Measurements from ENCODE around the gene DIP2C.
A peak's percentile ranks its signal among the peaks of the same experiment; 100 is the strongest.
"Not testable (repeated sequence)": the region's sequence is repeated elsewhere in the genome, so short reads cannot be mapped to it uniquely, and the experiment has no call there.

The DIP2C gene

GRCh38 chr10:488081-488932, 201.2 kb downstream of the DIP2C start:
- DNase-seq = peak; percentile 35

GRCh38 chr10:486666-487322, 202.7 kb downstream of the DIP2C start:
- DNase-seq = peak; percentile 29

GRCh38 chr10:486206-486605, 203.3 kb downstream of the DIP2C start:
- no peak for DNase-seq

GRCh38 chr10:485776-486175, 203.7 kb downstream of the DIP2C start:
- DNase-seq = peak; percentile 7

- peak; percentile 47 for DNase-seq
Measured at GRCh38 chr10:484925-485661, 204.4 kb downstream of the DIP2C start.

GRCh38 chr10:484441-484924, 205.0 kb downstream of the DIP2C start:
- peak; percentile 51 for DNase-seq

GRCh38 chr10:483261-483660, 206.2 kb downstream of the DIP2C start:
- DNase-seq = peak; percentile 25

GRCh38 chr10:482848-483247, 206.6 kb downstream of the DIP2C start:
- no peak for DNase-seq

GRCh38 chr10:482051-482501, 207.4 kb downstream of the DIP2C start:
- peak; percentile 35 for DNase-seq

- no peak for DNase-seq
Measured at GRCh38 chr10:481628-482027, 207.8 kb downstream of the DIP2C start.

GRCh38 chr10:480928-481552, 208.4 kb downstream of the DIP2C start:
- DNase-seq = peak; percentile 36

GRCh38 chr10:480498-480927, 209.0 kb downstream of the DIP2C start:
- peak; percentile 25 for DNase-seq

GRCh38 chr10:479706-480497, 209.6 kb downstream of the DIP2C start:
- DNase-seq = not testable (repeated sequence)

- peak; percentile 37 for DNase-seq
Measured at GRCh38 chr10:478471-479245, 210.8 kb downstream of the DIP2C start.

GRCh38 chr10:477620-478019, 211.8 kb downstream of the DIP2C start:
- DNase-seq = no peak

- DNase-seq = no peak
Measured at GRCh38 chr10:476455-476780, 213.1 kb downstream of the DIP2C start.

- no peak for DNase-seq
Measured at GRCh38 chr10:475709-476454, 213.6 kb downstream of the DIP2C start.

GRCh38 chr10:474946-475345, 214.5 kb downstream of the DIP2C start:
- no peak for DNase-seq

GRCh38 chr10:474406-474805, 215.1 kb downstream of the DIP2C start:
- DNase-seq = no peak

GRCh38 chr10:472241-472910, 217.1 kb downstream of the DIP2C start:
- no peak for DNase-seq

All from activated CD8-positive, alpha-beta memory T cell treated with anti-CD3 and anti-CD28 coated beads, Interleukin-2, amount 50 U/mL, for 48 hours (primary cell).